Mucosa of rectum (tissue), 2 donors: Measurements from ENCODE around the gene PAMR1.
A peak's percentile ranks its signal among the peaks of the same experiment; 100 is the strongest.

Experiments
- H3K27ac ChIP-seq, 2 donors: one replicate each; pipeline ENCODE4 v1.7.0; 2013; ENCODE audit warnings: inconsistent platforms in 2 of 2, low read depth in 2 of 2, low read length in 2 of 2
- H3K27me3 ChIP-seq, 2 donors: one replicate each; pipeline ENCODE4 v1.7.0; 2013; ENCODE audit warnings: low read length in 2 of 2; ENCODE audit not compliant: control insufficient read depth in 2 of 2, insufficient read depth in 2 of 2
- H3K36me3 ChIP-seq, 2 donors: one replicate each; pipeline ENCODE4 v1.7.0; 2013; ENCODE audit warnings: low read length in 2 of 2; ENCODE audit not compliant: control insufficient read depth in 2 of 2, insufficient read depth in 2 of 2
- H3K4me1 ChIP-seq, 2 donors: one replicate each; pipeline ENCODE4 v1.7.0; 2013; ENCODE audit warnings: low read length in 2 of 2, mild to moderate bottlenecking in 1 of 2; ENCODE audit not compliant: control insufficient read depth in 2 of 2, insufficient read depth in 2 of 2
- H3K4me3 ChIP-seq, 2 donors: one replicate each; pipeline ENCODE4 v1.7.0; 2013; ENCODE audit warnings: low read length in 2 of 2
- H3K9ac ChIP-seq, 2 donors: one replicate each; pipeline ENCODE4 v1.7.0; 2013; ENCODE audit warnings: low read length in 2 of 2, low read depth in 1 of 2, mild to moderate bottlenecking in 1 of 2
- H3K9me3 ChIP-seq, 2 donors: one replicate each; pipeline ENCODE4 v1.7.0; 2013; ENCODE audit warnings: low read length in 2 of 2; ENCODE audit not compliant: control insufficient read depth in 2 of 2
- donor health status: healthy.
- donor health status: Normal muscosa, but diverticular disease.

PAMR1 gene

GRCh38 chr11:35525501-35526175 lies at the start of gene PAMR1:
Gene PAMR1, minus strand, starts transcription at chr11:35525616. Its CDS starts 31 bp downstream, at chr11:35525585.
- Histone ChIP-seq H3K4me3 (peak within 1 kb of the TSS; percentile 41 to 49), H3K36me3 (no peaks in the 10 kb centered on the region), H3K9me3 (no peaks in the 10 kb centered on the region), H3K27me3 (peaks cover 22 to 37% of the 10 kb centered on the region in 2 donors), H3K27ac (peak within 1 kb of the TSS in 1 of 2 donors; percentile 49), H3K4me1 (peaks cover 0 to 3% of the 10 kb centered on the region in 2 donors), H3K9ac (peak within 1 kb of the TSS in 1 of 2 donors; percentile 36)

GRCh38 chr11:35571696-35572095 lies 46.3 kb upstream of the PAMR1 start:
- Histone ChIP-seq H3K4me1 (no peaks in the 10 kb centered on the region), H3K9ac (no peak overlapping the region), H3K27ac (no peak overlapping the region), H3K27me3 (peaks cover 0 to 4% of the 10 kb centered on the region in 2 donors), H3K9me3 (no peaks in the 10 kb centered on the region), H3K4me3 (no peak overlapping the region), H3K36me3 (no peaks in the 10 kb centered on the region)

- Histone ChIP-seq H3K27ac (no peak overlapping the region), H3K9me3 (no peaks in the 10 kb centered on the region), H3K4me3 (no peak overlapping the region), H3K4me1 (no peaks in the 10 kb centered on the region), H3K9ac (no peak overlapping the region), H3K36me3 (no peaks in the 10 kb centered on the region), H3K27me3 (no peaks in the 10 kb centered on the region)
Observed at GRCh38 chr11:35567737-35568465, 42.5 kb upstream of the PAMR1 start.

- H3K27me3 ChIP-seq = peaks cover 0 to 3% of the 10 kb centered on the region in 2 donors
- no peaks in the 10 kb centered on the region for H3K9me3 ChIP-seq
- H3K4me3 ChIP-seq = no peak overlapping the region
- H3K9ac ChIP-seq = no peak overlapping the region
- no peak overlapping the region for H3K27ac ChIP-seq
- H3K4me1 ChIP-seq = no peaks in the 10 kb centered on the region
- no peaks in the 10 kb centered on the region for H3K36me3 ChIP-seq
Observed at GRCh38 chr11:35566885-35567284, 41.5 kb upstream of the PAMR1 start.

- Histone ChIP-seq H3K4me3 (no peak overlapping the region), H3K27ac (no peak overlapping the region), H3K9ac (no peak overlapping the region), H3K4me1 (no peaks in the 10 kb centered on the region), H3K27me3 (peaks cover 0 to 3% of the 10 kb centered on the region in 2 donors), H3K9me3 (no peaks in the 10 kb centered on the region), H3K36me3 (no peaks in the 10 kb centered on the region)
Observed at GRCh38 chr11:35566181-35566580, 40.8 kb upstream of the PAMR1 start.

GRCh38 chr11:35564245-35564595 lies 38.8 kb upstream of the PAMR1 start:
- no peaks in the 10 kb centered on the region for H3K36me3 ChIP-seq
- peaks cover 0 to 3% of the 10 kb centered on the region in 2 donors for H3K27me3 ChIP-seq
- no peak overlapping the region for H3K4me3 ChIP-seq
- no peaks in the 10 kb centered on the region for H3K9me3 ChIP-seq
- H3K4me1 ChIP-seq = no peaks in the 10 kb centered on the region
- no peak overlapping the region for H3K27ac ChIP-seq
- H3K9ac ChIP-seq = no peak overlapping the region

- no peaks in the 10 kb centered on the region for H3K9me3 ChIP-seq
- no peaks in the 10 kb centered on the region for H3K4me1 ChIP-seq
- no peaks in the 10 kb centered on the region for H3K36me3 ChIP-seq
- no peak overlapping the region for H3K4me3 ChIP-seq
- peaks cover 0 to 3% of the 10 kb centered on the region in 2 donors for H3K27me3 ChIP-seq
- no peak overlapping the region for H3K27ac ChIP-seq
- H3K9ac ChIP-seq = no peak overlapping the region
Observed at GRCh38 chr11:35563484-35564244, 38.2 kb upstream of the PAMR1 start.

GRCh38 chr11:35559949-35560348 lies 34.5 kb upstream of the PAMR1 start:
- Histone ChIP-seq H3K4me1 (no peaks in the 10 kb centered on the region), H3K4me3 (no peak overlapping the region), H3K27ac (no peak overlapping the region)

GRCh38 chr11:35558513-35558912 lies 33.1 kb upstream of the PAMR1 start:
- no peak overlapping the region for H3K27ac ChIP-seq
- no peak overlapping the region for H3K9ac ChIP-seq
- no peaks in the 10 kb centered on the region for H3K36me3 ChIP-seq

More at GRCh38 chr11:35559949-35560348, 34.5 kb upstream of the PAMR1 start:
- no peaks in the 10 kb centered on the region for H3K9me3 ChIP-seq
- H3K36me3 ChIP-seq = no peaks in the 10 kb centered on the region
- H3K9ac ChIP-seq = no peak overlapping the region
- peaks cover 0 to 3% of the 10 kb centered on the region in 2 donors for H3K27me3 ChIP-seq

GRCh38 chr11:35555488-35555887 lies 30.1 kb upstream of the PAMR1 start:
- Histone ChIP-seq H3K36me3 (no peaks in the 10 kb centered on the region), H3K27me3 (no peaks in the 10 kb centered on the region), H3K27ac (no peak overlapping the region), H3K4me3 (no peak overlapping the region), H3K9ac (no peak overlapping the region), H3K4me1 (no peaks in the 10 kb centered on the region), H3K9me3 (no peaks in the 10 kb centered on the region)

More at GRCh38 chr11:35558513-35558912, 33.1 kb upstream of the PAMR1 start:
- Histone ChIP-seq H3K9me3 (no peaks in the 10 kb centered on the region), H3K4me1 (no peaks in the 10 kb centered on the region), H3K27me3 (peaks cover 0 to 3% of the 10 kb centered on the region in 2 donors), H3K4me3 (no peak overlapping the region)
